ENCODE results near the gene PHOSPHO2. TPM values are rescaled to one million over a fixed set of nuclear protein-coding genes. Genes with fewer than 3 reads are reported as not detected.

Gene PHOSPHO2
- total and polyA plus RNA-seq, 9 of the 15 experiments (the other 6 are each of a cell fraction or from before 2014, with no cell fraction given): 7.8 to 19.1 (median 11.7) TPM

DNA sequence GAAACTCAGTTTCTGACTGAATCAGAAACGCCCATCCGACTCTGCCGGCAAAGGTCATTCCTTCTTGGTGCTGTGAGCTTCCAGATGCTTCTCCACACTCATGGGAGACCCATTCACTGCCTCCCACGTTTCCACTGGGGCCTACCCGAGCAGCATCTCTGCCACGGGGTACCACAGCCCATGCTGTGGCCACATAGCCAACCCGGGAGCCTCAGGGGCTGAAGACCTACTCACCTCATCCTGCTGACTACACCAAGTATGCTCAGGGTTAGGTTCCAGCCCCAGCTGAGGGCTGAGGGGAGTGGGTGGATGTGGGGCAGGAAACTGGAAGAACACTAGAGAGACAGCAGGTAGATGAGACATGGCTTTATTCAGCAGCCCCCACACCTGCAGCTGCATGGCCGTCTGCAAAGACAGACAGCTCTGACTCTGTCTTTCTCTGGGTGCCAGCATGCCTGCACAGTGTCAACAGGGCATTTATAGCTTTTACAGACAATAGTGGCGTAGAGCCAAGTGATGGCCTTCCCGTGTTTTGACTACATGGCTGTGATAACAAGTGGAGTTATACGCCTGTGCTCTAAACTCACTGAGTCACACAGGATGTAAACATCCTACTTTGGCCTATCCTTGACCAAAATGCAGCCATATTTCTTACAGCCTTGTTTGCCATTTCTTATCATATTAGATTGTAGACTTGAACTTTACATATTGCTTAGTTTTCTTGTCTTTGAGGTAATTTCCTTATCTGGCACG lies 22.8 kb downstream of the PHOSPHO2 start:
- H3K9me1 ChIP-seq (ENCODE audit: control insufficient read depth, insufficient read depth, low read length): no peaks in the 10 kb centered on the region
- no peak overlapping the region for H3K27ac ChIP-seq (ENCODE audit: extremely low read depth, low read depth, low read length)
- WGBS (ENCODE audit: insufficient coverage, low coverage, missing lambda C conversion rate): 32% methylated on average over 12 of the region's 12 CpGs
- peak overlapping the region; percentile 71 for H3K4me2 ChIP-seq (ENCODE audit: insufficient read depth, low read length)
- peak overlapping the region in 1 of 2 experiments; percentile 62; a peak in 2 of 4 replicates for H3K9ac ChIP-seq (ENCODE audit: insufficient read depth in 1 of 2, low read depth in 2 of 2, low read length in 2 of 2)
- H3K4me3 ChIP-seq: no peak overlapping the region
- peak in 1 of 4 experiments; percentile 72 for DNase-seq (ENCODE audit: extremely low read depth in 1 of 4, low spot score in 3 of 4)
- FAIRE-seq: peak; percentile 64
- no peaks in the 10 kb centered on the region for H3K9me3 ChIP-seq (replicated peaks; ENCODE audit: control insufficient read depth, insufficient read depth, low read depth, low read length)
- BruUV-seq (replicated peaks): no TSS peak
- H3K4me1 ChIP-seq (replicated peaks in 1 of 2; ENCODE audit: control insufficient read depth in 2 of 2, insufficient read depth in 2 of 2, low read length in 2 of 2): peaks cover 18 to 41% of the 10 kb centered on the region in 2 experiments
- peak overlapping the region; percentile 57 for H2AFZ ChIP-seq (ENCODE audit: low read depth, low read length)
- no peaks in the 10 kb centered on the region for H4K20me1 ChIP-seq (replicated peaks; ENCODE audit: control insufficient read depth, insufficient read depth, low read length)
- H3K27me3 ChIP-seq (ENCODE audit: control insufficient read depth in 2 of 2, insufficient read depth in 2 of 2, low read length in 2 of 2): no peaks in the 10 kb centered on the region
- intact Hi-C loops (cut with micrococcal nuclease): no loop called here
- no peak; the same call in 2 of the 3 replicates for ATAC-seq
- no peaks in the 10 kb centered on the region for H3K36me3 ChIP-seq (ENCODE audit: control insufficient read depth, insufficient read depth, low read length)
- ChIA-PET POLR2A (interaction anchor here (0.7 to 4.7 kb wide), 6 partner anchors 9 to 112 kb away, joined by 3 to 60 read pairs (median 13); partner anchors contain the start of gene KLHL23), CTCF (ENCODE audit: low intra/inter-chr PET ratio) (no interaction called here)
- H3K79me2 ChIP-seq (ENCODE audit: control insufficient read depth, insufficient read depth, low read length): no peaks in the 10 kb centered on the region
- in situ Hi-C loops (cut with MboI): no loop called here
- TF ChIP-seq PHF8 (IDR thresholded peaks at IDR 0.05; ENCODE audit: borderline replicate concordance, low read length) (no peak; the same call in 1 of the 2 replicates), EGR1 (conservative IDR thresholded peaks at IDR 0.05) (0 out of 2 replicates have a peak, but pooled peaks have one; percentile 5), GABPA (tag; conservative IDR thresholded peaks at IDR 0.05; ENCODE audit: low read depth) (peak; percentile 19; the same call in 1 of the 2 replicates), ZNF239 (CRISPR knock-in tag; IDR thresholded peaks at IDR 0.05) (peak; percentile 15; the same call in 1 of the 2 replicates), CREB3 (tag; conservative IDR thresholded peaks at IDR 0.05; ENCODE audit: low read depth) (0 out of 2 replicates have a peak, but pooled peaks have one; percentile 17), FOXA3 (CRISPR knock-in tag; conservative IDR thresholded peaks at IDR 0.05 in 1 of 2, IDR thresholded peaks at IDR 0.05 in 1 of 2) (peak; percentile 43 to 81; a peak in 3 of 4 replicates), ATF3 (IDR thresholded peaks at IDR 0.05) (peak; percentile 16; the same call in 1 of the 2 replicates), ATF3 (CRISPR knock-in tag; conservative IDR thresholded peaks at IDR 0.05) (no peak), PPARD (CRISPR knock-in tag; IDR thresholded peaks at IDR 0.05) (no peak), NFIC (IDR thresholded peaks at IDR 0.05) (peak; percentile 94), TEAD2 (tag; IDR thresholded peaks at IDR 0.05) (no peak), ZNF24 (IDR thresholded peaks at IDR 0.05) (0 out of 2 replicates have a peak, but pooled peaks have one; percentile 35), EHMT2 (IDR thresholded peaks at IDR 0.05) (peak; percentile 40; the same call in 1 of the 2 replicates), MBD2 (IDR thresholded peaks at IDR 0.05; ENCODE audit: borderline replicate concordance, low read depth) (no peak), CREM (IDR thresholded peaks at IDR 0.05; ENCODE audit: low read depth) (peak; percentile 32; the same call in 1 of the 2 replicates), MTA3 (IDR thresholded peaks at IDR 0.05; ENCODE audit: borderline replicate concordance) (no peak), SAP30 (IDR thresholded peaks at IDR 0.05; ENCODE audit: borderline replicate concordance, insufficient read depth, low read depth, low read length, poor library complexity, severe bottlenecking) (no peak), SLC30A9 (CRISPR knock-in tag; IDR thresholded peaks at IDR 0.05) (no peak), TBL1XR1 (IDR thresholded peaks at IDR 0.05; ENCODE audit: low read length in 2 of 2) (peak in 1 of 2 experiments; percentile 78; a peak in 2 of 4 replicates)
- TF ChIP-seq, protein P1, sequence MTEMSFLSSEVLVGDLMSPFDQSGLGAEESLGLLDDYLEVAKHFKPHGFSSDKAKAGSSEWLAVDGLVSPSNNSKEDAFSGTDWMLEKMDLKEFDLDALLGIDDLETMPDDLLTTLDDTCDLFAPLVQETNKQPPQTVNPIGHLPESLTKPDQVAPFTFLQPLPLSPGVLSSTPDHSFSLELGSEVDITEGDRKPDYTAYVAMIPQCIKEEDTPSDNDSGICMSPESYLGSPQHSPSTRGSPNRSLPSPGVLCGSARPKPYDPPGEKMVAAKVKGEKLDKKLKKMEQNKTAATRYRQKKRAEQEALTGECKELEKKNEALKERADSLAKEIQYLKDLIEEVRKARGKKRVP (CRISPR knock-in tag; IDR thresholded peaks at IDR 0.05): peak; percentile 57
